GM18511 (cell line): ENCODE measurements around the gene OR5AK2.
"Not testable (repeated sequence)": the region's sequence is repeated elsewhere in the genome, so short reads cannot be mapped to it uniquely, and the experiment has no call there.

Experiments
- ATAC-seq: cut with Tn5 transposase; IDR thresholded peaks from one replicate; pipeline ENCODE4 v1.9.1; 2021; ENCODE audit warnings: mild to moderate bottlenecking, moderate library complexity; ENCODE audit not compliant: unreplicated experiment

OR5AK2 gene, protein sequence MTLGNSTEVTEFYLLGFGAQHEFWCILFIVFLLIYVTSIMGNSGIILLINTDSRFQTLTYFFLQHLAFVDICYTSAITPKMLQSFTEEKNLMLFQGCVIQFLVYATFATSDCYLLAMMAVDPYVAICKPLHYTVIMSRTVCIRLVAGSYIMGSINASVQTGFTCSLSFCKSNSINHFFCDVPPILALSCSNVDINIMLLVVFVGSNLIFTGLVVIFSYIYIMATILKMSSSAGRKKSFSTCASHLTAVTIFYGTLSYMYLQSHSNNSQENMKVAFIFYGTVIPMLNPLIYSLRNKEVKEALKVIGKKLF

DNA sequence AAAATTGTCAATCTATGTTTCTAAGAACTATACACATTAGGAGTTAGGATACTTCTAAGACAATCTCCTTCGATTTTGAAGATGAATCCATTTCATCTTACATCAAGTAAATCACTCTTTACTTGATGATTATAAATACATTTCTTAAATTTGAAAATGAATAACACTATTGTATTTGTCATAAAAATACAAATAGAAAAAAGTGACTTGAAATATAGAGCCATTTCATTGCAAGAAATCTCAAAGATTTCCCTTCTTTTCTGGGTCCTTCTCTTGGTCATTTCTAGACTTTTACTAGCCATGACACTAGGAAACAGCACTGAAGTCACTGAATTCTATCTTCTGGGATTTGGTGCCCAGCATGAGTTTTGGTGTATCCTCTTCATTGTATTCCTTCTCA is at the start of gene OR5AK2:
OR5AK2 (plus strand) TSS at position 301 of the 400 bp plus-strand sequence; CDS start at position 301, 0 bp downstream.
- no peak for ATAC-seq

DNA sequence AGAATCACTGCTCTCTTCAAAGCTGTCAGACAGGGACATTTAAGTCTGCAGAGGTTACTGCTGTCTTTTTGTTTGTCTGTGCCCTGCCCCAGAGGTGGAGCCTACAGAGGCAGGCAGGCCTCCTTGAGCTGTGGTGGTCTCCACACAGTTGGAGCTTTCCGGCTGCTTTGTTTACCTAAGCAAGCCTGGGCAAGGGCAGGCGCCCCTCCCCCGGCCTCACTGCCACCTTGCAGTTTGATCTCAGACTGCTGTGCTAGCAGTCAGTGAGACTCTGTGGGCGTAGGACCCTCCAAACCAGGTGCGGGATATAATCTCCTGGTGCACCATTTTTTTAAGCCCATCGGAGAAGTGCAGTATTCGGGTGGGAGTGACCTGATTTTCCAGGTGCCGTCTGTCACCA is 43.2 kb upstream of the OR5AK2 start:
- ATAC-seq, result not testable (repeated sequence)

DNA sequence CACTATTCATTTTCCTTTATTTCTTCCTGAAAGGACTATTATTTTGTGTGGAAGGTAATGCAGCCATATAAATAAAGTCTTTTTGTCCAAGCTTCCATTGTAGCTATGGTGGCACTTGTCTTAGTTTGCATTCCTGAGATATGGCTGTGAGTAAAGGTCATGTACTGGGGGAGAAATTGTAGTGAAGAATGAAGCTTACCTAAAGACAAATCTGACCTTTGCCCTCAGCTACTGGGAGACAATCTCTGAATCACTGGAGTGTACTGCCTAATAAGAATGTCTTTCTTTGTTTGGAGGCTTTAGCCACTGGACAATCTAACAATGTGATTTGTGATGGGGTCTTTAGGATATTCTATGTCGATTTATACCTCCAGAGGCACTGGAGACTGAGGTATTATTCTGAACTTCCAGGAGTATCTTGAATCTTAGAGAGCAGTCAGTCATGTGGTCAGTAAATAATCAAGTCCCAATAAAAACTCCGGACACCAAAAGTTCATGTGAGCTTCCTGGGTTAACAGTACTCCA is 39.7 kb upstream of the OR5AK2 start:
- no peak for ATAC-seq

DNA sequence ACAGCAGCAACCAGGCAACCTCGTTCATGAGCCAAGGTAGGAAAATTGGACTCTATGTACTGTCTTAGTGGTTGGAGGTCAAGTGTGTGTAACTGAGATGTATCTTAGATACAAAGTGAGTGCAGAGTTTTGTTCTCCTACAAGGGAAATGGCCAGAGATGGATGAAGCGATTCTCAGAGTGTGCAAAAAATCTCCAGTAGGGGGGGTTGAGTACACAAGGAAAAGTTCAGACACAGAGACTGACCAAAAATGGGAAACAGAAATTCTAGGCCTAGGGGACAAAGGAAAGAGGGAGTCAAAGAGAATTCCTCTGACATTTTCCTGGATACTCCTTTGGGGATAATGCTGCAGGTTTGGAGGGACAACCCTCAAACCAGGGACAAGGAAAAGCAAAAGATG is 38.2 kb upstream of the OR5AK2 start:
- ATAC-seq, result no peak

DNA sequence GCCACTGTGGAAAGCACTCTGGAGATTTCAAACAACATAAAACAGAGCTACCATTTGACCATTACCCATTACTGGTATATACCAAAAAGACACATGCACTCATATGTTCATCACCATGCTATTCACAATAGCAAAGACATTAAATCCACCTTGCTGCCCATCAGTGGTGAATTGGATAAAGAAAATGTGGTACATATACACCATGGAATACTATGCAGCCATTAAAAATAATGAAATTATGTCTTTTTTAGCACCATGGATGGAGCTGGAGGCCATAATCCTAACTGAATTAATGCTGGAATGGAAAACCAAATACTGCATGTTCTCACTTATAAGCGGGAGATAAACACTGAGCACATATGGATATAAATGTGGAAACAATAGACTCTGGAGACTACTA is 34.8 kb upstream of the OR5AK2 start:
- ATAC-seq, result not testable (repeated sequence)

DNA sequence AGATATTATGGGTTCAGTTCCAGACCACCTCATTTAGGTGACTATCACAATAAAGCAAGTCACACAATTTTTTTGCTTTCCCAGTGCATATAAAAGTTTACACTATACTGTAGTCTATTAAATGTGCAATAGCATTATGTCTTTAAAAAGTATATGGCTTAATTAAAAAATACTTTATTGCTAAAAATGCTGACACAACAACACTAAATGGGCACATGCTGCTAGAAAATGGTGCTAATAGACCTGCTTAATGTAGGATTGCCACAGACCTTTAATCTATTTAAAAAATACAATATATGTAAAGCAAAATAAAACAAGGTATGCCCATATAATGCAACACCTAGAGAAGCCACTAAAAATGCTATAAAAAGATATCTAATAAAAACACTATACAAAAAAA is 27.1 kb upstream of the OR5AK2 start:
- no peak for ATAC-seq

DNA sequence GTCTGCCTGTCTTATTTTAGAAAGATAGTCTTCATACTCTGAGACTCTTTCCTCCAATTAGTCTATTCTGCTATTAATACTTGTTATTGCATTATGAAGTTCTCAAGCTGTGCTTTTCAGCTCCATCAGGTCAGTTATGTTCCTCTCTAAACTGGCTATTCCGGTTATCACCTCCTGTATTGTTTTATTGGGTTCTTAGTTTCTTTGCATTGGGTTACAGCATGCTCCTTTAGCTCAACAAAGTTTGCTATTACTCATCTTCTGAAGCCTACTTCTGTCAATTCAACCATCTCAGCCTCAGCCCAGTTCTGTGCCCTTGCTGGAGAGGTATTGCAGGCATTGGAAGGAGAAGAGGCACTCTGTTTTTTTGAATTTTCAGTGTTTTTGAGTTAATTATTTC is 21.0 kb upstream of the OR5AK2 start:
- ATAC-seq, result no peak

DNA sequence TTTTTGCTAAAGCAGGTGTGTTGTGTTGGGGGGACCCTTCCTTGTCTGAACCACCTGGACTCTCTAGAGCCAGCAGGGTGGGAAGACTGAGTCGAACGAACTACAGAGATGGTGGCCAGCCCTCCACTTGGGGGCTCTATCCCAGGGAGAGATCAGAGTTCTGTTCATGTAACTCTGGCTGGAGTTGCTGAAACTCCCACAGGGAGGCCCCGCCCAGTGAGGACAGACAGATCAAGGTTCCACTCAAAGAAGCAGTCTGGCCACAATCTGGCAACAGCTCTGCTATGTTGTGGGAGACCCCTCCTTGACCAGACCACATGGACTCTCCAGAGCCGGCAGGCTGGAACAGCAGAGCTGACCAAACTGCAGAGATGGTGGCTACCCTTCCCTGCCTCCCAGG is 20.2 kb upstream of the OR5AK2 start:
- ATAC-seq, result no peak

DNA sequence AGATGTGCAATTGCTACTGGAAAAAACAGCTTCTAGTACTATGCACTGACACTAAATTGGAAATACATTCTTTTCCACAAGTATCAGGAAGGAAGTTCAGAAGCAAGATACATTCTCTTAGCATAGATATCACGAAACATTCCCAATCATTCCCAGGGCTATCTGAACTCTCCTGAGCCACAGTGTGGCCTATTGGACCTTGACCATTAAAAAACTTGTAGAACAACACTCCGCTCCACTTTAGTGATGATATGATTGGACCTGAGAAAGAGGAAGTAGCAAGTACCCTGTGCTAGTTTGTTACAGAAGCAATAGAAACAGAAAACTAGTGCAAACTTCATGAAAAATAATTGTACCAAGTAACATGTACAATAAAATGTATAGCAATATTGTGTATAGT is 11.4 kb upstream of the OR5AK2 start:
- no peak for ATAC-seq

DNA sequence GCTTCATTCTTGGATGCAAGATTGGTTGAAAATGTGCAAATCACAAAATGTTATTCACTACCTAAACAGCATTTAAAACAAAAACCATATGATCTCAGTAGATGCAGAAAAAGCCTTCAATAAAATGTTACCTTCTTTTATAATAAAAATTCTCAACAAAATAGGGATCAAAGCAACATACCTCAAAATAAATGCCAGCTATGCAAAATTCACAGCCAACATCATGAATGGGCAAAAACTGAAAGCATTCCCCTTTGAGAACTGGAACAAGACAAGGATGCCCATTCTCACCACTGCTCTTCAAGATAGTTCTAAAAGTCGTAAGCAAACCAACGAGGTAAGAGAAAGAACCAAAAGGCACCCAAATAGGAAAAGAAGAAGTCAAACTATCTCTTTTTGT is 2.0 kb downstream of the OR5AK2 start:
- ATAC-seq, result no peak

DNA sequence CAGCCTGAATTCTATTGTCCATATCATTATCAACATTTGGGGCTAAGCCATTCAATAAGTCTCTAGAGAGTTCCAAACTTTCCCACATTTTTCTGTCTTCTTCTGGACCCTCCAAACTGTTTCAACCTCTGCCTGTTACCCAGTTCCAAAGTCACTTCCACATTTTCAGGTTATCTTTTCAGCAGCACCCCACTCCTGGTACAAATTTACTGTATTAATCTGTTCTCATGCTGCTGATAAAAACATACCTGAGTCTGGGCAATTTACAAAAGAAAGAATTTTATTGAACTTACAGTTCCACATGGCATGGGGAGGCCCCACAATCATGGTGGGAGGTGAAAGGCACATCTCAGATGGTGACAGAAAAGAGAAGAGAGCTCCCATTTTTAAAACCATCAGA is 5.8 kb downstream of the OR5AK2 start:
- ATAC-seq, result no peak

DNA sequence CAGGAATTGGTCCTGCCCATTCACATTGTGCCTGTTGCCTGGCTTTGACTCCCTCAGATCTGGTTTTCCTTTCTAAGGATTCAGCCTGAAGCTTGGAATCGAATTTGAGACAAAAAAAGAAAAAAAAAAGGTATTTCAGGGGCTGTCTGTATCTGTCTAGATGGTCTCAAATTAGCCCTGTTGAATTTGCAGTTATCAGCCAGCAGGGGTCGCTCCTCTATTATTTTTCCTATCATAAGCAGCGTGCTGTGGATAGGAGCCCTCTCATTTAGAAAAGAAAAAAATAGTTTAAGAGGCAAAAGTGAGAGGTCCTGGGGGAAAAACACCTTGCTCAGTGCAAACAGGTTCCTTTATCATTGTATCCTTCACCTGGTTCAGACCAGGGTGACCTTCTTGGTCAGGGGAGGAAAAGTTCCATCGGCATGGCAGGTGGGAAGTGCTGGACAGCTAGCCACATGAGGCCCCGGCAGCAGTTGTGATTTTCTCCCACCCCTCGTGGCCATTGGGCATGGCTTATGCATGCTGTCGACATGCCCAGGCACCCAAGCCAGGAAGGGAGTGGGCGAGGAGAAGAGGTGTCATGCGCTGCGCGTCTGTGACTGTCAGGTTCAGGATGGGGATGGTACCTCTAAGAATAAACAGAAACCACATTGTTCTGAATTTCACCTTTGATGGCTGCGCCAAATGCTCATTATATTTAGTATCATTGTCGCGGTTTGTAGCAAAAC is 13.1 kb downstream of the OR5AK2 start:
- ATAC-seq, result no peak

DNA sequence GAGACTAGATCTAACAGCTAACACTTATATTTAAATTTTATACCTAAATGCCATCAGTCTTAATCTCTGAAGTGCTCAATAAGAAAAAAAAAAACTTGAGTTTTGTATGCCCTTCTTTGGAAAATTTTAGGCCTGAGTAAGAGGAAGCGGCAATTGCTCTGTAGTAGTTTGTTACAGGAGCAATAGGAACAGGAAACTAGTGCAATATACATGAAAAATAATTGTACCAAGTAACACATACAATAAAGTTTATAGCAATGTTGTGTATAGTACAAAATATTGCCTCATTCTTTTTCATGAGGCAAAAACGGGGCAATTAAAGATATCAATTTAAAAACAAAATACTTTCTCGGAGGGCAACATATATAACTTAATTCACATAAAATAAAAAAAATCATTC is 19.7 kb downstream of the OR5AK2 start:
- no peak for ATAC-seq

DNA sequence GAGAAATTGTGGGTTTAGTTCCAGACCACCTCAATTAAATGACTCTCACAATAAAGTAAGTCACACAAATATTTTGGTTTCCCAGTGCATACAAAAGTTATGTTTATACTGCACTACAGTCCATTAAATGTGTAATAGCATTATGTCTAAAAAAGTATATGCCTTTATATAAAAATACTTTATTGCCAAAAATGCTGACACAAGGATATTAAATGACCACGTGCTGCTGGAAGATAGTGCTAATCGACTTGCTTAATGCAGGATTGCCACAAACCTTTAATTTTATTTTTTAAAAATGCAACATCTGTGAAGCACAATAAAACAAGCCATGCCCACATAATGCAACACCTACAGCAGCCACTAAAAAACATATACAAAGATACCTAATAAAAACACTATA is 27.0 kb downstream of the OR5AK2 start:
- ATAC-seq, result no peak

DNA sequence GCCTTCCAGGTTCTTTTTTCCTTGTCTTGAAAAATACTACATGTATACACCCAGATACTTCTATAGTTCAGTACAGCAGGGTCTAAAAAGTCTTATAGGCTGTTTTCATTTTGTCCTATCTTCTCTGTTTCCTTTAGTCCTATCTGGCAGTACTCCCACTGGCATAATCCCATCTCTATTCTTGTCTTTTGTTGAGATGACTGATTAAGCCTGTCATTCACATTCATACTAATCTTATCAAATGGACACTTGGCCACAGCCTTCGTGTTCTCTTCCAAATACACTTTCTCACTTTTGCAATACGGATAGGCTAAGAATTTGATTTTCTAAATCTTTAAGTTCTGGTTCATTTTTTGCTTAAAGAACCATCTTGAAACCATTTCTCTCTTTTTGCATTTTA is 42.8 kb downstream of the OR5AK2 start:
- ATAC-seq, result no peak
